ENCODE data around the gene MAFG.
A peak's percentile ranks its signal among the peaks of the same experiment; 100 is the strongest.

The MAFG gene

GRCh38 chr17:81927653-81928543 is at the start of gene MAFG:
TSS of gene MAFG (minus strand) at chr17:81927735. CDS start at chr17:81923185, 4,550 bp downstream.
- Histone ChIP-seq H2AFZ (ENCODE audit: low read depth, low read length) (peak within 1 kb of the TSS; percentile 66), H3K4me1 (ENCODE audit: insufficient read depth, low read length) (peaks cover 22% of the 10 kb centered on the region), H3K36me3 (ENCODE audit: insufficient read depth, low read length) (peaks cover 1% of the 10 kb centered on the region), H3K27me3 (ENCODE audit: insufficient read depth, low read length) (no peaks in the 10 kb centered on the region), H3K9me3 (ENCODE audit: low read length) (no peaks in the 10 kb centered on the region), H3K4me3 (ENCODE audit: low read length) (peak within 1 kb of the TSS; percentile 71)

GRCh38 chr17:81976332-81977210 is 49.0 kb upstream of the MAFG start:
- Histone ChIP-seq H3K4me3 (ENCODE audit: low read length) (peak overlapping the region; percentile 57), H2AFZ (ENCODE audit: low read depth, low read length) (peak overlapping the region; percentile 92), H3K27me3 (ENCODE audit: insufficient read depth, low read length) (no peaks in the 10 kb centered on the region), H3K9me3 (ENCODE audit: low read length) (peaks cover 3% of the 10 kb centered on the region), H3K4me1 (ENCODE audit: insufficient read depth, low read length) (peaks cover 9% of the 10 kb centered on the region), H3K36me3 (ENCODE audit: insufficient read depth, low read length) (peaks cover 9% of the 10 kb centered on the region)

- Histone ChIP-seq H3K4me1 (ENCODE audit: insufficient read depth, low read length) (peaks cover 10% of the 10 kb centered on the region), H3K36me3 (ENCODE audit: insufficient read depth, low read length) (no peaks in the 10 kb centered on the region), H3K27me3 (ENCODE audit: insufficient read depth, low read length) (no peaks in the 10 kb centered on the region)
Measured at GRCh38 chr17:81973432-81973831, 45.9 kb upstream of the MAFG start.

GRCh38 chr17:81968850-81969812 is 41.6 kb upstream of the MAFG start:
- Histone ChIP-seq H3K9me3 (ENCODE audit: low read length) (peaks cover 3% of the 10 kb centered on the region), H3K4me3 (ENCODE audit: low read length) (no peak overlapping the region), H3K27me3 (ENCODE audit: insufficient read depth, low read length) (peaks cover 6% of the 10 kb centered on the region), H3K36me3 (ENCODE audit: insufficient read depth, low read length) (no peaks in the 10 kb centered on the region), H3K4me1 (ENCODE audit: insufficient read depth, low read length) (peaks cover 33% of the 10 kb centered on the region), H2AFZ (ENCODE audit: low read depth, low read length) (no peak overlapping the region)

More at GRCh38 chr17:81973432-81973831, 45.9 kb upstream of the MAFG start:
- peaks cover 3% of the 10 kb centered on the region for H3K9me3 ChIP-seq (ENCODE audit: low read length)
- no peak overlapping the region for H2AFZ ChIP-seq (ENCODE audit: low read depth, low read length)
- H3K4me3 ChIP-seq (ENCODE audit: low read length): no peak overlapping the region

GRCh38 chr17:81968396-81968745 is 40.8 kb upstream of the MAFG start:
- H3K4me3 ChIP-seq (ENCODE audit: low read length): no peak overlapping the region
- H3K36me3 ChIP-seq (ENCODE audit: insufficient read depth, low read length): no peaks in the 10 kb centered on the region
- H2AFZ ChIP-seq (ENCODE audit: low read depth, low read length): no peak overlapping the region
- H3K4me1 ChIP-seq (ENCODE audit: insufficient read depth, low read length): peaks cover 37% of the 10 kb centered on the region
- H3K9me3 ChIP-seq (ENCODE audit: low read length): peaks cover under 1% of the 10 kb centered on the region
- peaks cover 13% of the 10 kb centered on the region for H3K27me3 ChIP-seq (ENCODE audit: insufficient read depth, low read length)

GRCh38 chr17:81967533-81968395 is 40.2 kb upstream of the MAFG start:
- Histone ChIP-seq H3K36me3 (ENCODE audit: insufficient read depth, low read length) (no peaks in the 10 kb centered on the region), H3K4me1 (ENCODE audit: insufficient read depth, low read length) (peaks cover 37% of the 10 kb centered on the region), H3K9me3 (ENCODE audit: low read length) (no peaks in the 10 kb centered on the region), H3K27me3 (ENCODE audit: insufficient read depth, low read length) (peaks cover 18% of the 10 kb centered on the region), H2AFZ (ENCODE audit: low read depth, low read length) (no peak overlapping the region), H3K4me3 (ENCODE audit: low read length) (no peak overlapping the region)

GRCh38 chr17:81967244-81967532 is 39.7 kb upstream of the MAFG start:
- H3K4me3 ChIP-seq (ENCODE audit: low read length): no peak overlapping the region
- no peak overlapping the region for H2AFZ ChIP-seq (ENCODE audit: low read depth, low read length)
- H3K36me3 ChIP-seq (ENCODE audit: insufficient read depth, low read length): no peaks in the 10 kb centered on the region
- H3K4me1 ChIP-seq (ENCODE audit: insufficient read depth, low read length): peaks cover 37% of the 10 kb centered on the region
- H3K27me3 ChIP-seq (ENCODE audit: insufficient read depth, low read length): peaks cover 24% of the 10 kb centered on the region
- H3K9me3 ChIP-seq (ENCODE audit: low read length): no peaks in the 10 kb centered on the region

- Histone ChIP-seq H3K4me1 (ENCODE audit: insufficient read depth, low read length) (peaks cover 37% of the 10 kb centered on the region), H2AFZ (ENCODE audit: low read depth, low read length) (no peak overlapping the region), H3K27me3 (ENCODE audit: insufficient read depth, low read length) (peaks cover 30% of the 10 kb centered on the region), H3K36me3 (ENCODE audit: insufficient read depth, low read length) (no peaks in the 10 kb centered on the region), H3K4me3 (ENCODE audit: low read length) (no peak overlapping the region), H3K9me3 (ENCODE audit: low read length) (no peaks in the 10 kb centered on the region)
Measured at GRCh38 chr17:81966343-81967243, 39.1 kb upstream of the MAFG start.

- no peak overlapping the region for H3K4me3 ChIP-seq (ENCODE audit: low read length)
- no peak overlapping the region for H2AFZ ChIP-seq (ENCODE audit: low read depth, low read length)
- no peaks in the 10 kb centered on the region for H3K36me3 ChIP-seq (ENCODE audit: insufficient read depth, low read length)
- peaks cover 37% of the 10 kb centered on the region for H3K4me1 ChIP-seq (ENCODE audit: insufficient read depth, low read length)
- no peaks in the 10 kb centered on the region for H3K9me3 ChIP-seq (ENCODE audit: low read length)
- peaks cover 42% of the 10 kb centered on the region for H3K27me3 ChIP-seq (ENCODE audit: insufficient read depth, low read length)
Measured at GRCh38 chr17:81964081-81964849, 36.7 kb upstream of the MAFG start.

- Histone ChIP-seq H3K27me3 (ENCODE audit: insufficient read depth, low read length) (peaks cover 56% of the 10 kb centered on the region), H2AFZ (ENCODE audit: low read depth, low read length) (no peak overlapping the region), H3K36me3 (ENCODE audit: insufficient read depth, low read length) (no peaks in the 10 kb centered on the region), H3K4me1 (ENCODE audit: insufficient read depth, low read length) (peaks cover 32% of the 10 kb centered on the region), H3K9me3 (ENCODE audit: low read length) (no peaks in the 10 kb centered on the region), H3K4me3 (ENCODE audit: low read length) (no peak overlapping the region)
Measured at GRCh38 chr17:81962499-81963441, 35.2 kb upstream of the MAFG start.
